Amniotic epithelial cell (primary cell): Measurements from ENCODE around the gene CERS1.
A peak's percentile ranks its signal among the peaks of the same experiment; 100 is the strongest.

Experiments
- DNase-seq: peaks from one replicate; pipeline ENCODE4 v3.0.0-alpha.2; 2010; ENCODE audit warnings: low read depth

Gene CERS1

GRCh38 chr19:18898607-18899408 lies 2.9 kb upstream of the CERS1 start:
- no peak for DNase-seq

GRCh38 chr19:18898081-18898606 lies 2.2 kb upstream of the CERS1 start:
- DNase-seq, result no peak

- no peak for DNase-seq
Observed at GRCh38 chr19:18897094-18898029, 1.4 kb upstream of the CERS1 start.

- no peak for DNase-seq
Observed at GRCh38 chr19:18896421-18896841, 473 bp upstream of the CERS1 start.

GRCh38 chr19:18895038-18895823 lies 727 bp downstream of the CERS1 start:
- no peak for DNase-seq

- peak; percentile 27 for DNase-seq
Observed at GRCh38 chr19:18894254-18895037, 1.5 kb downstream of the CERS1 start.

- no peak for DNase-seq
Observed at GRCh38 chr19:18893587-18894253, 2.2 kb downstream of the CERS1 start.

- no peak for DNase-seq
Observed at GRCh38 chr19:18889949-18890745, 5.8 kb downstream of the CERS1 start.

- DNase-seq, result no peak
Observed at GRCh38 chr19:18886972-18887371, 9.0 kb downstream of the CERS1 start.

- no peak for DNase-seq
Observed at GRCh38 chr19:18883526-18884304, 12.2 kb downstream of the CERS1 start.

- DNase-seq, result no peak
Observed at GRCh38 chr19:18881491-18881890, 14.5 kb downstream of the CERS1 start.

- DNase-seq, result no peak
Observed at GRCh38 chr19:18879579-18880373, 16.2 kb downstream of the CERS1 start.

GRCh38 chr19:18878858-18879578 lies 16.9 kb downstream of the CERS1 start:
- DNase-seq, result no peak

GRCh38 chr19:18878058-18878797 lies 17.7 kb downstream of the CERS1 start:
- DNase-seq, result no peak

GRCh38 chr19:18876865-18877264 lies 19.1 kb downstream of the CERS1 start:
- DNase-seq, result no peak

GRCh38 chr19:18875726-18876125 lies 20.2 kb downstream of the CERS1 start:
- peak; percentile 57 for DNase-seq

GRCh38 chr19:18871543-18871942 lies 24.4 kb downstream of the CERS1 start:
- no peak for DNase-seq
